ENCODE results near the gene CDK7. TPM values are rescaled to one million over a fixed set of nuclear protein-coding genes. Genes with fewer than 3 reads are reported as not detected.
A peak's percentile ranks its signal among the peaks of the same experiment; 100 is the strongest.

Gene CDK7
- polyA plus RNA-seq (2011; rRNA removed) (44.9 and 231 TPM in 2 replicates), polyA minus RNA-seq (2011; rRNA and poly(A)+ RNA removed) (38.2 and 55.0 TPM in 2 replicates)

DNA sequence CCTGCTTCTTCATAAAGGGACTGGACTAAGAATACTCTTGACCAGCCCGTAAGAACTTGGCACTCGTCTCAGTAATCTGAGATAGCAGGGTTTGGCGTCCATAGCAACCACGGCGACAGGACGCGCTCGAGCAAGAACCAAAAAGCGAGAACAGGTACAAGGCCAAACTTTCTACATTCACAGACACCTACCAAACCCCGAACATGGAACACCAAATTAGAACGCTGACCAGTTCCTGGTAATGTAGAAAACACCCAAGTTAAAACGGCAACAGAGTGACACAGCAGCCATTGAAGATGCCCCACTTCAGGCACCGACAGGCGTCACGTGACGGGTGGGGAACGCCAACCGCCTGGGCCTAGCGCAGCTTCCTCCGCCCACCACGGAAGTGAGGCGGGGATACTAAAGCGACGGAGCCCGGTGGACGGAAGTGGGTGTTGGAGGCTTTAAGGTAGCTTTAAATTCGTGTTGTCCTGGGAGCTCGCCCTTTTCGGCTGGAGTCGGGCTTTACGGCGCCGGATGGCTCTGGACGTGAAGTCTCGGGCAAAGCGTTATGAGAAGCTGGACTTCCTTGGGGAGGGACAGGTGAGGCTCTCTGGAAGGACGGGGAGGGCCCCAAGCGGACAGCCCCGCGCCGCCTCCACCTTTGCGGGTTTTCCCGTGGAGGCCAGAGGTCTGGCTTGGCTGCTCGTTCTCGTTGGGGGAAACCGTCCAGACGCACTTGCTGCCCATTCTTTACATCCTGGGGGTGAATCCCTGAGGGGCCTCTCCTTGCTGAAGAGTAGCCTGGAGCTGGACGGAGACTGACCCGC, at the start of gene CDK7:
TSS of gene CDK7 (plus strand) at position 430 of the 812 bp plus-strand sequence. CDS start at position 520, 90 bp downstream.
- peak within 1 kb of the TSS; percentile 83 for H3K4me3 ChIP-seq (ENCODE audit: low read depth, low read length)
- ChIA-PET CTCF (interaction anchor here (1.7 kb wide), 1 partner anchor 141 kb away, joined by 4 read pairs; the partner anchor contains the start of gene SLC30A5), POLR2A (interaction anchor here (0.6 kb wide), 2 partner anchors 21 to 27 kb away, joined by 3 to 4 read pairs; no protein-coding TSS in a partner anchor)
- TF ChIP-seq CTCF (IDR thresholded peaks at IDR 0.05; ENCODE audit: insufficient read depth, low read depth, low read length): no peak
- H3K36me3 ChIP-seq (ENCODE audit: control insufficient read depth, insufficient read depth, low read length): peaks cover 6% of the 10 kb centered on the region
- peak; percentile 69 for DNase-seq (ENCODE audit: low read depth)
- H3K27me3 ChIP-seq (ENCODE audit: control insufficient read depth, insufficient read depth, low read length): no peaks in the 10 kb centered on the region

- Histone ChIP-seq H3K4me3 (ENCODE audit: low read depth, low read length) (no peak overlapping the region), H3K27me3 (ENCODE audit: control insufficient read depth, insufficient read depth, low read length) (no peaks in the 10 kb centered on the region), H3K36me3 (ENCODE audit: control insufficient read depth, insufficient read depth, low read length) (no peaks in the 10 kb centered on the region)
- no peak for DNase-seq (ENCODE audit: low read depth)
- ChIA-PET CTCF (no interaction called here), POLR2A (no interaction called here)
- no peak for TF ChIP-seq CTCF (IDR thresholded peaks at IDR 0.05; ENCODE audit: insufficient read depth, low read depth, low read length)
Observed at GRCh38 chr5:69187342-69187741, 47.3 kb upstream of the CDK7 start.

GRCh38 chr5:69188811-69189161, 45.9 kb upstream of the CDK7 start:
- CTCF ChIA-PET: interaction anchor here (1.1 kb wide), 1 partner anchor 39 kb away, joined by 3 read pairs; no protein-coding TSS in a partner anchor
- no peaks in the 10 kb centered on the region for H3K27me3 ChIP-seq (ENCODE audit: control insufficient read depth, insufficient read depth, low read length)
- no peaks in the 10 kb centered on the region for H3K36me3 ChIP-seq (ENCODE audit: control insufficient read depth, insufficient read depth, low read length)
- POLR2A ChIA-PET: no interaction called here
- no peak for DNase-seq (ENCODE audit: low read depth)
- H3K4me3 ChIP-seq (ENCODE audit: low read depth, low read length): peak overlapping the region; percentile 67
- TF ChIP-seq CTCF (IDR thresholded peaks at IDR 0.05; ENCODE audit: insufficient read depth, low read depth, low read length): no peak

GRCh38 chr5:69189162-69190086, 45.3 kb upstream of the CDK7 start, which contains the start of gene CENPH:
CENPH (plus strand) TSS chr5:69189583; CDS start chr5:69189635, 52 bp downstream.
- TF ChIP-seq CTCF (IDR thresholded peaks at IDR 0.05; ENCODE audit: insufficient read depth, low read depth, low read length): no peak
- no peaks in the 10 kb centered on the region for H3K27me3 ChIP-seq (ENCODE audit: control insufficient read depth, insufficient read depth, low read length)

More at GRCh38 chr5:69189162-69190086, 45.3 kb upstream of the CDK7 start, which contains the start of gene CENPH:
- no peaks in the 10 kb centered on the region for H3K36me3 ChIP-seq (ENCODE audit: control insufficient read depth, insufficient read depth, low read length)
- ChIA-PET POLR2A (interaction anchor here (0.8 kb wide), 1 partner anchor 46 kb away, joined by 3 read pairs; no protein-coding TSS in a partner anchor), CTCF (interaction anchor here (1.1 kb wide), 1 partner anchor 40 kb away, joined by 3 read pairs; no protein-coding TSS in a partner anchor)
- H3K4me3 ChIP-seq (ENCODE audit: low read depth, low read length): peak within 1 kb of the TSS; percentile 67
- DNase-seq (ENCODE audit: low read depth): peak; percentile 57

Measured in BJ (cell line).